Nephron progenitor cell (in vitro differentiated cells): ENCODE results near the gene DARS1.

ENCODE experiments used
- DNase-seq: peaks from one replicate; pipeline ENCODE4 v3.0.0; 2021
- H3K27ac Mint-ChIP-seq: 2 replicates; pipeline ENCODE4 v1.8.0; 2021; ENCODE audit warnings: mild to moderate bottlenecking, moderate library complexity, mixed read lengths
- H3K27me3 Mint-ChIP-seq: 2 replicates; pipeline ENCODE4 v1.8.0; 2021; ENCODE audit warnings: mild to moderate bottlenecking, low read depth, mixed read lengths; ENCODE audit not compliant: poor library complexity
- H3K36me3 Mint-ChIP-seq: 2 replicates; pipeline ENCODE4 v1.8.0; 2021; ENCODE audit warnings: low read depth, mixed read lengths
- H3K4me1 Mint-ChIP-seq: 2 replicates; pipeline ENCODE4 v1.8.0; 2021; ENCODE audit warnings: mixed read lengths
- H3K4me3 Mint-ChIP-seq: 2 replicates; pipeline ENCODE4 v1.8.0; 2021; ENCODE audit warnings: mild to moderate bottlenecking, moderate library complexity, mixed read lengths
- H3K9me3 Mint-ChIP-seq: 2 replicates; pipeline ENCODE4 v1.8.0; 2021; ENCODE audit warnings: mild to moderate bottlenecking, moderate library complexity, mixed read lengths
- TF ChIP-seq, protein P1 (sequence below): fragments of 200-600 bp; sonication (generic); IDR thresholded peaks from 2 replicates; pipeline ENCODE4 v1.5.0; 2021; ENCODE audit warnings: antibody characterized with exemption

Gene DARS1

GRCh38 chr2:135993421-135993820 lies 8.0 kb upstream of the DARS1 start:
- Mint-ChIP-seq H3K27me3 (peaks cover 6% of the 10 kb centered on the region), H3K9me3 (no peaks in the 10 kb centered on the region), H3K4me1 (peaks cover 14% of the 10 kb centered on the region), H3K4me3 (no peak overlapping the region), H3K36me3 (peaks cover 19% of the 10 kb centered on the region), H3K27ac (no peak overlapping the region)
- TF ChIP-seq, protein P1, sequence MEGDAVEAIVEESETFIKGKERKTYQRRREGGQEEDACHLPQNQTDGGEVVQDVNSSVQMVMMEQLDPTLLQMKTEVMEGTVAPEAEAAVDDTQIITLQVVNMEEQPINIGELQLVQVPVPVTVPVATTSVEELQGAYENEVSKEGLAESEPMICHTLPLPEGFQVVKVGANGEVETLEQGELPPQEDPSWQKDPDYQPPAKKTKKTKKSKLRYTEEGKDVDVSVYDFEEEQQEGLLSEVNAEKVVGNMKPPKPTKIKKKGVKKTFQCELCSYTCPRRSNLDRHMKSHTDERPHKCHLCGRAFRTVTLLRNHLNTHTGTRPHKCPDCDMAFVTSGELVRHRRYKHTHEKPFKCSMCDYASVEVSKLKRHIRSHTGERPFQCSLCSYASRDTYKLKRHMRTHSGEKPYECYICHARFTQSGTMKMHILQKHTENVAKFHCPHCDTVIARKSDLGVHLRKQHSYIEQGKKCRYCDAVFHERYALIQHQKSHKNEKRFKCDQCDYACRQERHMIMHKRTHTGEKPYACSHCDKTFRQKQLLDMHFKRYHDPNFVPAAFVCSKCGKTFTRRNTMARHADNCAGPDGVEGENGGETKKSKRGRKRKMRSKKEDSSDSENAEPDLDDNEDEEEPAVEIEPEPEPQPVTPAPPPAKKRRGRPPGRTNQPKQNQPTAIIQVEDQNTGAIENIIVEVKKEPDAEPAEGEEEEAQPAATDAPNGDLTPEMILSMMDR: no peak
- DNase-seq: no peak

DNA sequence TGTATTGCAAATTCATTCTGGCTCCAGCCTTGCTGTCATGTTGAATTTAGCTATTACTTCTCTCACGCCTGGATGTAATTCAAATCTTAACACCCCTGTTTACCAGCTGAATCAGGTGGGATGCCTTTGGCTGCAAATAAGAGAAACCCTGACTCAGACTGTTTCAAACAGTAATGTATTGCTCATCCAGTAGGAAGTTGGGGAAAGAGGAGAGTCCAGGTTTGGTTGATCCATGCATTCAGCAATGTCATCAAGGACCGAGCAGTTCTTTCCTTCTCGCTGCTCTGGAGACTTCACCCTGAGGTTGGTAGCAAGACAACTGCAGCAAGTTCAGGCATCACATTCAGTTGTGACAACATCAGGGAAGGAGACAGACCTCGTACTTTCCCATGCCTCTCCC lies 6.4 kb upstream of the DARS1 start:
- H3K4me3 Mint-ChIP-seq: no peak overlapping the region
- H3K27me3 Mint-ChIP-seq: peaks cover 6% of the 10 kb centered on the region
- peaks cover 19% of the 10 kb centered on the region for H3K36me3 Mint-ChIP-seq
- H3K27ac Mint-ChIP-seq: no peak overlapping the region
- H3K4me1 Mint-ChIP-seq: peaks cover 8% of the 10 kb centered on the region
- H3K9me3 Mint-ChIP-seq: no peaks in the 10 kb centered on the region
- DNase-seq: no peak
- TF ChIP-seq, protein P1: no peak

- H3K36me3 Mint-ChIP-seq: peaks cover 21% of the 10 kb centered on the region
- H3K4me1 Mint-ChIP-seq: peaks cover 44% of the 10 kb centered on the region
- no peak for DNase-seq
These were observed 2.0 kb upstream of the DARS1 start for GRCh38 chr2:135987441-135987840.

DNA sequence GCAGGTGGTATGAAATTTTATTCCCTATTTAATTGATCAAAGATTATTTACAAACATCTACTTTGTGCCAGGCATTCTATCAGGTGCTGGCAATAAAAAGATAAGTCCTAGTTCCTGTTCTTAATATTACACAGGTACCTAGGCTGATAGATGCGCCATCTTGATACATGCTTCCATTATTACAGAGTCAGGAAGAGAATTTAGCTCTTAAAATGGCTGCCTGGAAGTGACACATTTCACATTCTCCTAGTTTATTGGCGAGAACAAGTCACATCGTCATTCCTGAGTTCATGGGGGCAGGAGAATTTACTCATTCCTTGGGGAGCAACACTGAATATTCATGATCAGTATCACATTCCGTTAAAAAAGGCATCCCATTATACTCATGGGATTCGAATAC lies 1.1 kb upstream of the DARS1 start:
- peaks cover 30% of the 10 kb centered on the region for H3K36me3 Mint-ChIP-seq
- no peak for DNase-seq
- H3K27me3 Mint-ChIP-seq: peaks cover 2% of the 10 kb centered on the region
- TF ChIP-seq, protein P1: no peak
- H3K4me1 Mint-ChIP-seq: peaks cover 48% of the 10 kb centered on the region
- H3K4me3 Mint-ChIP-seq: peak overlapping the region; percentile 13
- H3K9me3 Mint-ChIP-seq: no peaks in the 10 kb centered on the region
- no peak overlapping the region for H3K27ac Mint-ChIP-seq

More at GRCh38 chr2:135987441-135987840, 2.0 kb upstream of the DARS1 start:
- H3K27ac Mint-ChIP-seq: no peak overlapping the region
- H3K27me3 Mint-ChIP-seq: peaks cover 6% of the 10 kb centered on the region
- TF ChIP-seq, protein P1: no peak
- H3K9me3 Mint-ChIP-seq: no peaks in the 10 kb centered on the region
- no peak overlapping the region for H3K4me3 Mint-ChIP-seq

DNA sequence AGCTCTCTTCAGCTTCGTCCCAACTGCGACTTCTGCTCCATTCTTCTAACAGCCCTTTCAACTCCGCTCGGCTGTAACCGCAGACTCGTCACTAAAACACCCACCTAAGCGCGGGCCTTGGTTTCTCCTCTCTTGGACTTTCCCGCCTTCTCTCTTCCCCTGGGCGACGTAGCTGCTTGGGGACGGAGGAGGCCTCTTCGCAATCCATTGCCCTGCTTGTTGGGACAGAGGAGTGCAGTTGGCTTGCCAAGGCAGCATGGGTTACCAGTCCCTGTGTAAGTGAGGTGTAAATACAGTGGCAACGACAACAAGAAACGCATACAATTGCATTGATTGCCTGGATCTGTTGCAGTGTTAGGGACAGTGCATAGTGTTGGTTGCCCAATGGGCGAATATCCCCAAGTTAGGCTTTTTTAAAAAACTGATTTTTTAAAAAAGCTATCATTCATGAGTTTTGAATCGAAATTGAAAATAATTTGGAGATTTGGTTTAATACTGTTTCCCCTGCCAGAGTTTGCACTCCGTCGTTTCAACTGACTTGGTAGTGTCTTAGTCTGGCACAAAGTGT lies 484 bp upstream of the DARS1 start:
- TF ChIP-seq, protein P1: no peak
- H3K4me3 Mint-ChIP-seq: peak overlapping the region; percentile 83
- H3K27me3 Mint-ChIP-seq: peaks cover 2% of the 10 kb centered on the region
- no peak for DNase-seq
- H3K27ac Mint-ChIP-seq: peak overlapping the region; percentile 89
- no peaks in the 10 kb centered on the region for H3K9me3 Mint-ChIP-seq
- peaks cover 52% of the 10 kb centered on the region for H3K4me1 Mint-ChIP-seq
- H3K36me3 Mint-ChIP-seq: peaks cover 31% of the 10 kb centered on the region
